ENCODE measurements around the gene FRMD4B. TPM values are rescaled to one million over a fixed set of nuclear protein-coding genes. Genes with fewer than 3 reads are reported as not detected.
A peak's percentile ranks its signal among the peaks of the same experiment; 100 is the strongest.

Gene FRMD4B
- total RNA-seq, 5 donors from 2014 or later (not counting 1 experiment from before 2014, with no cell fraction given), result 5.5 to 23.1 (median 10.9) TPM

DNA sequence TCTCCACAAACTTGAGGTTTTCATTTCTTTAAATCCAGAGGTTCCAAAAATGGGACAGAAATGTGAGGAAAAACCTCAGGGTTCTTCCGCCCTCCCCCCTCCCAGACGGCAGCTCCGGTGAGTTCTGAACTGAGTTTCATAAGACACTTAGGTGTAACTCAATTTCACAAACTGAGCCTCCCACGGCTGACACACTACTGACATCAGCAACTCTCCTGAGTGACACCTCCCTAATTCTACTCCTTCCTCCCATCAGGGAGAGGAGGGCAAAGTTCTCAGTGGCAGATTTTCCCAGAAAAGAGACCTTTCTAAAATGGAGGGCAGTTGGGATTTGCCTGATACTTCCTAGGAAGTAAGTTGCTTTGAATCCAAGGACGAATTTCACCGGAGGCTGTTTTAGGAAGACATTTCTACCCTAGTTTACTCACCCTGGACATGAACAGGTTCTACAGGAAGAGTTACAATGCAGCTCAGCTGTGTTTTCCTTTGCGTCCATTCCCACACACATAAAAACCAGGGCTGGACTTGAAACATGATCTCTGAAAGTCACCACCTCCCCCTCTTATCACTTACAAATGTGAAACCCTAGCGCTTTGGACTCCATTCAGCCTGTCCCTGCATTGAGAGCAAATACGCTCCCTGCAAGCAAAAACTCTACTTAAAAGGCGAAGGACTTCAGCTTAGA, 185.4 kb downstream of the FRMD4B start:
- H3K27me3 Mint-ChIP-seq, result no peaks in the 10 kb centered on the region
- peaks cover 11% of the 10 kb centered on the region for H3K36me3 Mint-ChIP-seq
- ATAC-seq (replicated peaks in 1 of 4) (peak in 1 of 4 experiments; percentile 37), DNase-seq (peak in 6 of 35 experiments; percentile 3 to 40 (median 8))
- peaks cover 26 to 55% (median 48%) of the 10 kb centered on the region in 3 donors for H3K4me1 Mint-ChIP-seq
- H3K9me3 Mint-ChIP-seq, result no peaks in the 10 kb centered on the region
- WGBS (ENCODE audit: insufficient coverage), result 86% methylated on average over 5 of the region's 10 CpGs
- H3K27ac Mint-ChIP-seq, result peak overlapping the region; percentile 93 to 95
- ChIA-PET CTCF (interaction anchor here (0.6 to 1.4 kb wide), 6 partner anchors 44 to 176 kb away, joined by 3 to 11 read pairs (median 5); no protein-coding TSS in a partner anchor), POLR2A (interaction anchor here (0.6 to 1.0 kb wide), 3 partner anchors 12 to 136 kb away, joined by 3 to 7 read pairs (median 5); no protein-coding TSS in a partner anchor)
- Histone ChIP-seq H3K27ac (ENCODE audit: low read length) (peak overlapping the region; percentile 81), H3K4me1 (ENCODE audit: control insufficient read depth in 1 of 2, extremely low read depth in 1 of 2, insufficient read depth in 2 of 2, low read length in 2 of 2) (peaks cover 10 to 22% of the 10 kb centered on the region in 2 experiments), H3K4me3 (ENCODE audit: control insufficient read depth in 1 of 2, extremely low read depth in 1 of 2, low read length in 1 of 2) (peak overlapping the region in 1 of 2 donors; percentile 56), H3K27me3 (replicated peaks in 1 of 2; ENCODE audit: control insufficient read depth in 2 of 2, extremely low read depth in 1 of 2, insufficient read depth in 2 of 2, low read length in 1 of 2) (no peaks in the 10 kb centered on the region), H3K9me3 (no peaks in the 10 kb centered on the region), H3K36me3 (ENCODE audit: control insufficient read depth in 2 of 2, extremely low read depth in 1 of 2, insufficient read depth in 1 of 2, low read length in 1 of 2) (peaks cover 0 to 10% of the 10 kb centered on the region in 2 donors)
- peak overlapping the region; percentile 73 to 90 (median 84) for H3K4me3 Mint-ChIP-seq

DNA sequence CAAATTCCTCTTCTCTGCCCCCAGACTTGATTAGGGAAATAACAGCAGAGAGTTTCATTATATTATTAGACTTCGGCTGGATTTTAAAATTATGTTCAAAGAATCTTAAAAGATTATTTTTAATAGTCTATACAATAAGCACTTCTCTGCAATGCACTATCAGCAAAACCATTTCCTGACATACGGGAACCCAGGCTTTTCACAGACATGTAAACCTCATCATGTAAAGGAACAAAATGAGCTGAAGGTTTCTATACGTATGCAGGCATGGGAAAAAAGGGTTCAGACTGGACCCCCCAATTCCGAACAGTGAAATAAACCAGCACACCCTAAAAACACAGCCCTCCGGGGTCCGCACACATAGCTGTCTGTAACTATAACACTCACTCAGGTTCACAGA, 185.9 kb downstream of the FRMD4B start:
- WGBS (ENCODE audit: insufficient coverage), result no CpG with 5 or more reads among the region's 6 CpGs
- peak in 1 of 4 experiments; percentile 35 for ATAC-seq (replicated peaks in 1 of 4)
- H3K27me3 Mint-ChIP-seq, result no peaks in the 10 kb centered on the region
- peak overlapping the region; percentile 93 to 95 for H3K27ac Mint-ChIP-seq
- Histone ChIP-seq H3K36me3 (ENCODE audit: control insufficient read depth in 2 of 2, extremely low read depth in 1 of 2, insufficient read depth in 1 of 2, low read length in 1 of 2) (peaks cover 0 to 12% of the 10 kb centered on the region in 2 donors), H3K9me3 (no peaks in the 10 kb centered on the region), H3K27ac (ENCODE audit: low read length) (peak overlapping the region; percentile 81), H3K27me3 (replicated peaks in 1 of 2; ENCODE audit: control insufficient read depth in 2 of 2, extremely low read depth in 1 of 2, insufficient read depth in 2 of 2, low read length in 1 of 2) (no peaks in the 10 kb centered on the region), H3K4me3 (ENCODE audit: control insufficient read depth in 1 of 2, extremely low read depth in 1 of 2, low read length in 1 of 2) (peak overlapping the region in 1 of 2 donors; percentile 56), H3K4me1 (ENCODE audit: control insufficient read depth in 1 of 2, extremely low read depth in 1 of 2, insufficient read depth in 2 of 2, low read length in 2 of 2) (peaks cover 10 to 22% of the 10 kb centered on the region in 2 experiments)
- ChIA-PET POLR2A (interaction anchor here (0.6 to 0.8 kb wide), 4 partner anchors 16 to 112 kb away, joined by 3 to 8 read pairs (median 4); no protein-coding TSS in a partner anchor), CTCF (interaction anchor here in 1 of 2 donors (0.6 to 1.4 kb wide), 8 partner anchors 38 to 175 kb away, joined by 3 to 11 read pairs (median 4); no protein-coding TSS in a partner anchor)
- DNase-seq, result peak in 3 of 35 experiments; percentile 1 to 33 (median 10)
- H3K4me3 Mint-ChIP-seq, result peak overlapping the region; percentile 73 to 90 (median 84)
- peaks cover 26 to 53% (median 48%) of the 10 kb centered on the region in 3 donors for H3K4me1 Mint-ChIP-seq
- peaks cover 16% of the 10 kb centered on the region for H3K36me3 Mint-ChIP-seq
- no peaks in the 10 kb centered on the region for H3K9me3 Mint-ChIP-seq

DNA sequence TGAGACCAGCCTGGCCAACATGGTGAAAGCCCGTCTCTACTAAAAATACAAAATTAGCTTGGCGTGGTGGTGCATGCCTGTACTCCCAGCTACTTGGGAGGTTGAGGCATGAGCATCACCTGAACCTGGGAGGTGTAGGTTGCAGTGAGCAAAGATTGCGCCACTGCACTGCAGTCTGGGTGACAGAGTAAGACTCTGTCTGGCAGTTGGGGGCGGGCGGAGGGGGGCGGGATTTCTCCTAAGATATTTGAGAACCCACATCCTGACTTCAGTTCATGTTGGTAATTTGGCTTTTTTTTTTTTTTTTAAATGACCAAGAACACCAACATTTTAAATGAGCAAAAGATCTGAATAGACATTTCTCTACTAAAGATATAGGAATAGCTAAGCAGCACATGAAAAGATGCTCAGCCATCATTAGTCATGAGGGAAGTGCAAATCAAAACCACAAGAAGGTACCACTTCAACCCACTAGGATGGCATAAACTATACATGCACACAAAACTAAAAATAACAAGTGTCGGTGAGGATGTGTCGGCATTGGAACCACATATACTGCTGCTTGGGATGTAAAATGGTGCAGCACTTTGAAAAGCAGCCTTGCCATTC, 187.9 kb downstream of the FRMD4B start:
- 58% methylated on average over 2 of the region's 8 CpGs for WGBS (ENCODE audit: insufficient coverage)
- CTCF ChIA-PET, result no interaction called here
- Mint-ChIP-seq H3K9me3 (no peaks in the 10 kb centered on the region), H3K27me3 (no peaks in the 10 kb centered on the region), H3K4me1 (peaks cover 31 to 47% (median 41%) of the 10 kb centered on the region in 3 donors), H3K27ac (peak overlapping the region; percentile 93 to 95), H3K4me3 (peak overlapping the region; percentile 73 to 90 (median 84)), H3K36me3 (peaks cover 32% of the 10 kb centered on the region)
- Histone ChIP-seq H3K27me3 (replicated peaks in 1 of 2; ENCODE audit: control insufficient read depth in 2 of 2, extremely low read depth in 1 of 2, insufficient read depth in 2 of 2, low read length in 1 of 2) (no peaks in the 10 kb centered on the region), H3K27ac (ENCODE audit: low read length) (peak overlapping the region; percentile 81), H3K9me3 (no peaks in the 10 kb centered on the region), H3K36me3 (ENCODE audit: control insufficient read depth in 2 of 2, extremely low read depth in 1 of 2, insufficient read depth in 1 of 2, low read length in 1 of 2) (peaks cover 0 to 15% of the 10 kb centered on the region in 2 donors), H3K4me3 (ENCODE audit: control insufficient read depth in 1 of 2, extremely low read depth in 1 of 2, low read length in 1 of 2) (peak overlapping the region in 1 of 2 donors; percentile 56), H3K4me1 (ENCODE audit: control insufficient read depth in 1 of 2, extremely low read depth in 1 of 2, insufficient read depth in 2 of 2, low read length in 2 of 2) (peaks cover 10 to 22% of the 10 kb centered on the region in 2 experiments)
- DNase-seq (peak in 34 of 35 experiments; percentile 24 to 78 (median 63)), ATAC-seq (replicated peaks in 1 of 4) (peak; percentile 80 to 84 (median 82))
- POLR2A ChIA-PET, result interaction anchor here (0.5 to 0.6 kb wide), 3 partner anchors 13 to 99 kb away, joined by 3 to 5 read pairs (median 3); no protein-coding TSS in a partner anchor

DNA sequence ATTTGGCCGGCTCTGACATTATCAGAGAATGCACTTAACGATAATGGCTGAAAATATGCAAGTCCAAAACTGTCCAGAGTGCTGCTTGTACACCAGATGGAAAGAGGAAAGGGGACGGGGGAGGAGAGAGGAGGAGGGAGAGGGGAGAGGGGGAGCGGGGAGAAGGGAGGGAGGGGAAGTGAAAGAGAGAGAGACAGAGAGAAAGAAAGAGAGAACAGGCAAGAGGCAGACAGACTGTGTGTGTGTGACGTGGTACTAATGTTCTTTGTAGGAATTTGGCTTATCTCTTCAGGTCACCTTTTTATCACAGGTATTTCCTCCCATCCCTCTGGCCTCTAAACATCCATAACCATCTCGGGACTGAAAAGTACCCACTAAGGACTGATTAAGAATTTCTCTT, 188.4 kb downstream of the FRMD4B start:
- H3K4me3 Mint-ChIP-seq, result no peak overlapping the region
- CTCF ChIA-PET, result no interaction called here

DNA sequence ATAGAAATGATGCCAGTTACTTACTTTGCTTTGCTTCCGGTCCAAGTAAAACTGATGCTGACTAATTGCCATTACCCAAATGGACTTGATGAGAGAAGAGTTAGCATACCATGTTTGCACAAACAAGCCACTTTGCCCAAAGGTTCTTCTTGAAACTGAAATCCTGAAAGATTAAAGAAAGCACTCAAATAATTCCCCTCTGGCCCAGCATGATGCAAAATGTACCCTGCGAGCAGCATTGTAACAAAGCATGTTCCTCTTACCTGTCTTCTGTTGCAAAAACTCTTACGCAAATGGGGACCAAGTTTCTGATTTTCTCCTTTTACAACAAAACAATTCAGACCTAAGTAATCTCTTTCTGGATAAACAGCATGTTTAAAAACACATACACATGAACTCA, 189.0 kb downstream of the FRMD4B start:
- H3K9me3 Mint-ChIP-seq, result no peaks in the 10 kb centered on the region
- Histone ChIP-seq H3K4me3 (ENCODE audit: control insufficient read depth in 1 of 2, extremely low read depth in 1 of 2, low read length in 1 of 2) (no peak overlapping the region), H3K36me3 (ENCODE audit: control insufficient read depth in 2 of 2, extremely low read depth in 1 of 2, insufficient read depth in 1 of 2, low read length in 1 of 2) (peaks cover 0 to 15% of the 10 kb centered on the region in 2 donors), H3K27me3 (replicated peaks in 1 of 2; ENCODE audit: control insufficient read depth in 2 of 2, extremely low read depth in 1 of 2, insufficient read depth in 2 of 2, low read length in 1 of 2) (no peaks in the 10 kb centered on the region), H3K27ac (ENCODE audit: low read length) (no peak overlapping the region), H3K4me1 (ENCODE audit: control insufficient read depth in 1 of 2, extremely low read depth in 1 of 2, insufficient read depth in 2 of 2, low read length in 2 of 2) (peaks cover 10 to 22% of the 10 kb centered on the region in 2 experiments), H3K9me3 (no peaks in the 10 kb centered on the region)
- H3K27me3 Mint-ChIP-seq, result no peaks in the 10 kb centered on the region
- POLR2A ChIA-PET, result no interaction called here
- WGBS (ENCODE audit: insufficient coverage), result 100% methylated on average over 2 of the region's 3 CpGs
- H3K4me3 Mint-ChIP-seq, result no peak overlapping the region
- CTCF ChIA-PET, result no interaction called here
- peaks cover 32% of the 10 kb centered on the region for H3K36me3 Mint-ChIP-seq
- DNase-seq (no peak), ATAC-seq (replicated peaks in 1 of 4) (no peak)
- peaks cover 31 to 47% (median 41%) of the 10 kb centered on the region in 3 donors for H3K4me1 Mint-ChIP-seq
- peak overlapping the region; percentile 68 to 95 for H3K27ac Mint-ChIP-seq

More for the DNA sequence above, 188.4 kb downstream of the FRMD4B start:
- Histone ChIP-seq H3K4me1 (ENCODE audit: control insufficient read depth in 1 of 2, extremely low read depth in 1 of 2, insufficient read depth in 2 of 2, low read length in 2 of 2) (peaks cover 10 to 22% of the 10 kb centered on the region in 2 experiments), H3K27ac (ENCODE audit: low read length) (peak overlapping the region; percentile 81), H3K36me3 (ENCODE audit: control insufficient read depth in 2 of 2, extremely low read depth in 1 of 2, insufficient read depth in 1 of 2, low read length in 1 of 2) (peaks cover 0 to 15% of the 10 kb centered on the region in 2 donors), H3K9me3 (no peaks in the 10 kb centered on the region), H3K27me3 (replicated peaks in 1 of 2; ENCODE audit: control insufficient read depth in 2 of 2, extremely low read depth in 1 of 2, insufficient read depth in 2 of 2, low read length in 1 of 2) (no peaks in the 10 kb centered on the region), H3K4me3 (ENCODE audit: control insufficient read depth in 1 of 2, extremely low read depth in 1 of 2, low read length in 1 of 2) (no peak overlapping the region)
- Mint-ChIP-seq H3K9me3 (no peaks in the 10 kb centered on the region), H3K27ac (peak overlapping the region in 1 of 2 donors; percentile 95), H3K27me3 (no peaks in the 10 kb centered on the region), H3K36me3 (peaks cover 32% of the 10 kb centered on the region), H3K4me1 (peaks cover 31 to 47% (median 41%) of the 10 kb centered on the region in 3 donors)
- no peak for ATAC-seq (replicated peaks in 1 of 4)
- 89% methylated on average over 4 of the region's 6 CpGs for WGBS (ENCODE audit: insufficient coverage)
- POLR2A ChIA-PET, result interaction anchor here in 1 of 2 donors (0.5 kb wide), 1 partner anchor 12 kb away, joined by 3 read pairs; no protein-coding TSS in a partner anchor
- no peak for DNase-seq

Data from T-cell (primary cell).